Ascending aorta (tissue), 2 donors: ENCODE results near the gene ABCA4. TPM values are rescaled to one million over a fixed set of nuclear protein-coding genes. Genes with fewer than 3 reads are reported as not detected.

Source experiments
- DNase-seq, 2 donors: peaks; one replicate each; pipeline ENCODE4 v3.0.0-alpha.2; 2019; ENCODE audit warnings: low spot score in 2 of 2
- H3K27ac ChIP-seq, 2 donors: fragments of 200-600 bp; sonication (generic); one replicate each; pipeline ENCODE4 v1.5.1; 2016 to 2017; ENCODE audit warnings: mild to moderate bottlenecking in 1 of 2
- H3K27me3 ChIP-seq: fragments of 200-600 bp; sonication (generic); one replicate; pipeline ENCODE4 v1.5.1; 2017
- H3K36me3 ChIP-seq, 2 donors: fragments of 200-600 bp; sonication (generic); one replicate each; pipeline ENCODE4 v1.5.1; 2016
- H3K4me1 ChIP-seq, 2 donors: fragments of 200-600 bp; sonication (generic); one replicate each; pipeline ENCODE4 v1.5.1; 2016 to 2017; ENCODE audit warnings: mild to moderate bottlenecking in 1 of 2
- H3K4me3 ChIP-seq, 2 donors: fragments of 200-600 bp; sonication (generic); one replicate each; pipeline ENCODE4 v1.5.1; 2016 to 2017; ENCODE audit warnings: mild to moderate bottlenecking in 1 of 2
- H3K9me3 ChIP-seq, 2 donors: fragments of 200-600 bp; sonication (generic); one replicate each; pipeline ENCODE4 v1.5.1; 2016
- intact Hi-C: fragments of 100-400 bp; cut with DNase I; formaldehyde crosslinking; loops from one replicate; pipeline ENCODE4 v1.15.1; 2023
- total RNA-seq: library from RNA; depleted of rRNA; stranded (reverse); fragments of >200 nt; gene quantifications from one replicate; pipeline ENCODE4 v1.1.0, GENCODE V29; 2016
- TF ChIP-seq, protein P1 (sequence below), 3 experiments: fragments of 200-600 bp in 2 of 3; fragments of 450-650 bp in 1 of 3; sonication (generic) in 2 of 3; IDR thresholded peaks; one replicate each; pipeline ENCODE4 v1.5.1; 2016 to 2019; ENCODE audit warnings: antibody characterized with exemption in 3 of 3, mild to moderate bottlenecking in 1 of 3, moderate library complexity in 1 of 3

ABCA4 gene
- total RNA-seq, 1 donor from 2014 or later = not detected

DNA sequence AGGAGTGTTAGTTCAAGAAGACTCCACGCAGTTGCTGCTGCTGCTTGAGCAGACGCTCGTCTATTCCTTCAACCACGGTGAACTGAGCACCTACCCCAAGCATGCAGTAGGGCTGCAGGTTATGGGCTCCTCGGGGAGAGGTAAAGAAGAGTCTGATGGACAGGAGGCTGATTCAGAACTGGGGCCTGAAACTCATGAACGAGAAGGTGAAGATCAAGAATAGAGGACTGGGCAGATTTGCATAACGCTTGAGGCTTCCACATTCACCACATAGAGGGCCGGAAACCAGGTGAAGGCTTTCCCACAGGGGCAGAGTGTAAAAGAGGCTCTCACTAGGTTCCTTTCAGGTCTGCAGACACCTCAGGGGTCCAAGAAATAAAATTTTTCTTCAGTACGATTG lies 9.1 kb downstream of the ABCA4 start:
- Histone ChIP-seq H3K27ac (no peak overlapping the region), H3K27me3 (no peaks in the 10 kb centered on the region), H3K36me3 (no peaks in the 10 kb centered on the region), H3K4me3 (no peak overlapping the region), H3K4me1 (no peaks in the 10 kb centered on the region), H3K9me3 (no peaks in the 10 kb centered on the region)
- no peak for DNase-seq
- intact Hi-C loops = no loop called here
- TF ChIP-seq, protein P1, sequence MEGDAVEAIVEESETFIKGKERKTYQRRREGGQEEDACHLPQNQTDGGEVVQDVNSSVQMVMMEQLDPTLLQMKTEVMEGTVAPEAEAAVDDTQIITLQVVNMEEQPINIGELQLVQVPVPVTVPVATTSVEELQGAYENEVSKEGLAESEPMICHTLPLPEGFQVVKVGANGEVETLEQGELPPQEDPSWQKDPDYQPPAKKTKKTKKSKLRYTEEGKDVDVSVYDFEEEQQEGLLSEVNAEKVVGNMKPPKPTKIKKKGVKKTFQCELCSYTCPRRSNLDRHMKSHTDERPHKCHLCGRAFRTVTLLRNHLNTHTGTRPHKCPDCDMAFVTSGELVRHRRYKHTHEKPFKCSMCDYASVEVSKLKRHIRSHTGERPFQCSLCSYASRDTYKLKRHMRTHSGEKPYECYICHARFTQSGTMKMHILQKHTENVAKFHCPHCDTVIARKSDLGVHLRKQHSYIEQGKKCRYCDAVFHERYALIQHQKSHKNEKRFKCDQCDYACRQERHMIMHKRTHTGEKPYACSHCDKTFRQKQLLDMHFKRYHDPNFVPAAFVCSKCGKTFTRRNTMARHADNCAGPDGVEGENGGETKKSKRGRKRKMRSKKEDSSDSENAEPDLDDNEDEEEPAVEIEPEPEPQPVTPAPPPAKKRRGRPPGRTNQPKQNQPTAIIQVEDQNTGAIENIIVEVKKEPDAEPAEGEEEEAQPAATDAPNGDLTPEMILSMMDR (IDR thresholded peaks at IDR 0.05) = no peak

DNA sequence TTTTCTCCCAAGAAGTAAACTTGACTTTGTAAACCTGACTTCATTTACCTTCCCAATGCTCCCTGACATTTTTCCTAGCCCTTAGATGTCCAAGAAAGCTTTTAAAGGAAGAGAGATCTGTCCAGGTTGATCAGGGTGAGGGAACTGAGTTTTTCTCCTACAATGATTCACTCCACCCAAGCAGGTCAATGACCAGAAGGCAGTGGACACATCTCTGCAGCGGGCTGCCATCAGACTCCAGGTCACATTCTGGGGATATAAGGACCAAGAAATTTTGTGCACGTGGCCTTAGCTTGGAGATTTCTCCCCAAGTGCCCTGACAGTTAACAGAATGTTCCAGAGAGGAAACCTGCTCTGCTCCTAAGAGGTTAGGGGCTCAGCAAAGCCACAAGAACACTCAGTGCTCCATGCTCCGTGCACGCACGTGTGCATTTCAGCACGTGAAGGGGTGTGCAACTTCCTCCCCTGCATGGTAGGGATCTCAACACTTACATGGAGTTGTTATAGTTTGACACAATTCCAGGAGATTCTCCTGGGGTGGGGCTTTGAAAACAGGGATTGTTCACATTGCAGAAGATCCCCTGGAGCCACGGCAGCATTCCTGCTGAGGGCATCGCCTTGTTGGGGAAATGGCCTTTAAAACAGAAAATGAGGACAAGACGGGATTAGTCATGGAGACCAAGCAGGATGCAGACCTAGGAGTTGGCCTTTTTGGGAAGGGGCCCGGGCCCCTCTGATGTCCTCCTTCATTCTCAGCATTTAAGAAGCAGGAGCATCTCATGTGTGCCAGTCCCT lies 9.8 kb downstream of the ABCA4 start:
- H3K27ac ChIP-seq = no peak overlapping the region
- TF ChIP-seq, protein P1 (IDR thresholded peaks at IDR 0.05) = no peak
- intact Hi-C loops = no loop called here
- no peaks in the 10 kb centered on the region for H3K36me3 ChIP-seq
- H3K27me3 ChIP-seq = no peaks in the 10 kb centered on the region
- no peak overlapping the region for H3K4me3 ChIP-seq
- H3K4me1 ChIP-seq = no peaks in the 10 kb centered on the region
- DNase-seq = no peak
- no peaks in the 10 kb centered on the region for H3K9me3 ChIP-seq

DNA sequence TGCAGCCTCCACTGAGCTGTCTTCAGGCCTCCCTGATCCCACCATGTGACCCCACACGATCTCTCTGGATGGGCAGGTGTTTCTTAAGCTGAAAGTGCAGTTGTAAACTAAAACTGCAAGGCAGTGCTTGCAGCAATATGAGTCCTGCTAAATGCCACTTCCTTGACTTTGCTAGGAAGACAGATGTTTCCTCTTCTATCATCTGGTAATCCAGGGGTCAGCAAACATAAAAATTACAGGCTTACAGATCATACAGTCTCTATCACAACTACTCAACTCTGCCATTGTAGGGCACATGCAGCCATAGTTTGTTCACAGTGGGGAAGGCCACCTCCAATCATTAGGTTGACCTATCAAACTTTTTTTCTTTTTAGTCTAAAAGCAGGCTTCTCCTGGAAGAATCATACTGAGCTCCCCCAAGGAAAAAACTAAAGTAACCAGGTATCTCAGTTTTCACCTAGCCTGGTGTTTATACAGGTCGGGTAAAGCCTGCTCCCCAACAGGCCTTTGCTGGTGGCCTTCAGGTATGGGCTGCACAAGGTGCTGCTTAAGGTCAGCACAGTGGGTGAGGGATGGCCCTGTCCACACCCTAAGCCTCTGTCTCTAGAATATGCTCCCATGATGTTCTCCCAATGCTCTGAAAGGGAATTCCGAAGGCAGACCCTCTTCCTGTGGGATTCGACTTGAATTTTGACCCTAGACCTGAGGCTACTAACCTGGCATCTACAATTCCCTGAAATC lies 10.8 kb downstream of the ABCA4 start:
- intact Hi-C loops = no loop called here
- H3K9me3 ChIP-seq = no peaks in the 10 kb centered on the region
- H3K36me3 ChIP-seq = no peaks in the 10 kb centered on the region
- H3K27me3 ChIP-seq = no peaks in the 10 kb centered on the region
- no peak for DNase-seq
- TF ChIP-seq, protein P1 (IDR thresholded peaks at IDR 0.05) = no peak
- H3K27ac ChIP-seq = no peak overlapping the region
- no peak overlapping the region for H3K4me3 ChIP-seq
- no peaks in the 10 kb centered on the region for H3K4me1 ChIP-seq

DNA sequence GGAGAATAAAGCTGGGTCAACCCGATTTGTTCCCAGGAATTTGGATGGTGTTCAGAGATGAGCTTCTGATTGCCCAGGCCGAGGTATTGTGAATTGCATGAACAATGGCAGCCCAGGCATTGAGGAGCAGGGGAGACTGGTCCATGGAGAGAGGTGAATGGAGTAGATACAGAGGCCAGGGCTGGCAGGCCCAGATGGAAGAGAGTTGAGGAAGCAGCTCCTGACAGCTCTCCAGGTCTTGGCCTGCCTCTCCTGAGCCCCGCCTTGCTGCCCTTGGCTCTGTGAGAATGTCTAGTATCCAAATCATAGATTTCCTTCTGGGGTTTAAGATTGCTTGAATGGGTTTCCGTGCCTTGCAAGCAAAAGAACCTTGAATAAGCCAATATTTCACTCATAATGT lies 11.5 kb downstream of the ABCA4 start:
- no peaks in the 10 kb centered on the region for H3K27me3 ChIP-seq
- TF ChIP-seq, protein P1 (IDR thresholded peaks at IDR 0.05) = no peak
- H3K27ac ChIP-seq = no peak overlapping the region
- no peak for DNase-seq
- no peak overlapping the region for H3K4me3 ChIP-seq
- H3K36me3 ChIP-seq = no peaks in the 10 kb centered on the region
- no peaks in the 10 kb centered on the region for H3K4me1 ChIP-seq
- no peaks in the 10 kb centered on the region for H3K9me3 ChIP-seq
- intact Hi-C loops = no loop called here

DNA sequence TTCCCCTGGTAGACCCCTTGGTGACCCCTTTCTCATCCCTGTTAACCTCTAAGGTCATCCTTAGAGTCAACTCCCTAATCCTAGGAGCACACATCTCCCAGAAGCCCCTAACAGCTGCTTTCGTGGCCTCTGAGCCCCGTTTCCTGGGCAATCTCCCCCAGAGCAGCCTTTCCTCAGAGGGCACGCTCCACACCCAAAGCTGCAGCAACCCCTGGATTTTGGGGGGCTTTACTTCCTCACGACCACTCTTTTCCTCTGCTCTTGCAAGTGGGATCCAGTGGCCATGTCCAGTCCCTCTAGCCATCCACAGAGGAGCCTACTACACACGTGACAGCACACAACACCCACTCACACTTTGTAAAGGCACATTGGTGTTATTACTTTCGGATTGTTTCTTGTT lies 13.8 kb downstream of the ABCA4 start:
- no peak for DNase-seq
- Histone ChIP-seq H3K27me3 (no peaks in the 10 kb centered on the region), H3K36me3 (no peaks in the 10 kb centered on the region), H3K4me1 (no peaks in the 10 kb centered on the region), H3K9me3 (no peaks in the 10 kb centered on the region), H3K27ac (no peak overlapping the region), H3K4me3 (no peak overlapping the region)
- TF ChIP-seq, protein P1 (IDR thresholded peaks at IDR 0.05) = no peak
- intact Hi-C loops = no loop called here
